T-helper 9 cell (primary cell): ENCODE results near the gene IL17REL.

Source experiments
- DNase-seq: peaks from one replicate; pipeline ENCODE4 v3.0.0-alpha.2; 2020

The IL17REL gene

DNA sequence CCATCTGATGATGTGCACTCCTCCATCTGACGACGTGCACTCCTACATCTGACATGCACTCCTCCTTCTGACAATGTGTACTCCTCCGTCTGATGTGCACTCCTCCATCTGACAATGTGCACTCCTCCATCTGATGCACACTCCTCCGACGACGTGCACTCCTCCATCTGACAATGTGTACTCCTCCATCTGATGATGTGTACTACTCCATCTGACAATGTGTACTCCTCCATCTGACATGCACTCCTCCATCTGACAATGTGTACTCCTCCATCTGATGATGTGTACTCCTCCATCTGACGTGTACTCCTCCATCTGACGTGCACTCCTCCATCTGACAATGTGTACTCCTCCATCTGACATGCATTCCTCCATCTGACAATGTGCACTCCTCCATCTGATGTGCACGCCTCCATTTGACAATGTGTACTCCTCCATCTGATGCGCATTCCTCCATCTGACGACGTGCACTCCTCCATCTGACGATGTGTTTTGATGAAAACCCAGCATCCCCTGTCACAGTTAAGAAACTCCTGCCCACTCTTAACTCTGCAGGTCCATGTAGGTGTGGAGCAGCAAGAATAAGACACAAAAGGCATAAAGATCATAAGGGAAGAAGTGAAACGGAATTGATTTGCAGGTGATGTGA, 9.7 kb upstream of the IL17REL start:
- no peak for DNase-seq

DNA sequence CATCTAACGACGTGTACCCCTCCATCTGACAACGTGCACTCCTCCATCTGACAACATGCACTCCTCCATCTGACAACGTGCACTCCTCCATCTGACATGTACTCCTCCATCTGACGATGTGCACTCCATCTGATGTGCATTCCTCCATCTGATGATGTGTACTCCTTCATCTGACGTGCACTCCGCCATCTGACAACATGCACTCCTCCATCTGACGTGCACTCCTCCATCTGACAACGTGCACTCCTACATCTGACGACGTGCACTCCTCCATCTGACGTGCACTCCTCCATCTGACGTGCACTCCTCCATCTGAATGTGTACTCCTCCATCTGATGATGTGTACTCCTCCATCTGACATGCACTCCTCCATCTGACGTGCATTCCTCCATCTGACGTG, 8.0 kb upstream of the IL17REL start:
- DNase-seq = no peak

DNA sequence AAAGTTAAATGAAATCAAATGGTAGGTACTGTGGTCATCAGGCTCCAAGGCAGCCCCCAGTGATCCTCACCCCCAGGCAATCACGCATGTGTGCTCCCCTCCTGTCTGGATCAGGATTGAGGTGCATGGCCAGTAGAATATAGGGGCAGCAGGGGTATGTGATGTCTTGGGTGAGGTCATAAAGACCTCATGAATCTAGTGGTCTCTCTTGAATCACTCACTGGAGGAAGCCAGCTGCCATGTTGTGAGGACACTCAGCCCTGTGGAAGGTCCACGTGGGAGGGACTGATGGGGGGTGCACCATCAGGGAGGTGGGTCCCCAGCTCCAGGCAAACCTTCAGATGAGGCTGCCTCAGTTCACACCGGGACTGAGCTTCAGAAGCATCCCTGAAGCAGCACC, 6.8 kb upstream of the IL17REL start:
- DNase-seq = no peak

DNA sequence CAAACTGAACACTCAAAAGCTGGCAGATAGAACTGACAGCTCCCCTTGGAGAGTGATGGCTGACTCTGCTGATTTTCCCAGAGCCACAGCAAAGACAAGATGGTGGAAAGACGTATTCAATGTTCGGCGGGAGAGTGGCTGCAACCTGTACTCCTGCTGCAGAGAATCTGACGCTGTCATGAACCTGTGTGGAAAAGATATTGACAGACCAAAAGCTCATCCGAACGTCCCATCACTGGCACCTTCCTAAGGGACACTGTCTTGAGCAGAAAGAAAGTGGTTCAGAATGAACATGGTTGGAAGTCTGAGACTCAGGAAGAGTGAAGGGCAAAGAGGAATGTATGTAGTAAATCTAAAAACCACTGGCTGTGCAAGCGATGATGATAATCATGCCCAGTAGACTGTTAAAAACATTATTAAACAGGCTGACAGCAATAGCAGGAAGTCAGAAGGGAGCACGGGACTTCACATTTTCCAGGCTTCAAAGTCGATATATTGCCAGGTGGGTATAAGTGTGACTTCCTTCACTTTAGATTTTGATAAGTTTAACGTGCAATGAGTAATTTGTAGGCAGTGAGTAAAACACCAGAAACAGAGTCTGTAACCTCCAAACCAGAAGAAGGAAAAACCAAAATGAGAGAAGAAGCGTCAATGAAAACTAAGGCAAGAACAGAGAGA, 6.2 kb upstream of the IL17REL start:
- no peak for DNase-seq

DNA sequence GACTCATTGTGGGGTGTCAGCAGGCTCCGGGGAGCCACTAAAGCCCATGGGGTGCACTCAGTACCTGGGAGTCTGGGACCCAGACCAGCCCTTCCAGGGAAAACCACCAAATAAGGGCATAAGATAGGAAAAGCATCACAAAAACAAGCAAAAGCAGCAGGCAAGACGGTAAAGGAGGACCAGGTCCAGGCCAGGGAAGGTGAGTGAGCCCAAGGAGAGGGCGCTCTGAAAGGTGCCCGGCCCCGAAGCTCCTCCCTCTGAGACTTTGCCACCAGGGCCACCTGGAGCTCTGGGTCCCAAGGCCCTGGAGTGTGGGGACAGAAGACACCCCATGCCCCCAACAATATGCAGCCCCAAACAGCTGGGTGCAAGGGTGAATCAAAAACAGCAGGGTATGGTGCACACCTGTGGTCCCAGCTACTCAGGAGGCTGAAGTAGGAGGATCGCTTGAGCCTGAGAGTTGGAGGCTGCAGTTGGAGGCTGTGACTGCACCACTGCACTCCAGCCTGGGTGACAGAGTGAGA, 5.2 kb upstream of the IL17REL start:
- DNase-seq = no peak

DNA sequence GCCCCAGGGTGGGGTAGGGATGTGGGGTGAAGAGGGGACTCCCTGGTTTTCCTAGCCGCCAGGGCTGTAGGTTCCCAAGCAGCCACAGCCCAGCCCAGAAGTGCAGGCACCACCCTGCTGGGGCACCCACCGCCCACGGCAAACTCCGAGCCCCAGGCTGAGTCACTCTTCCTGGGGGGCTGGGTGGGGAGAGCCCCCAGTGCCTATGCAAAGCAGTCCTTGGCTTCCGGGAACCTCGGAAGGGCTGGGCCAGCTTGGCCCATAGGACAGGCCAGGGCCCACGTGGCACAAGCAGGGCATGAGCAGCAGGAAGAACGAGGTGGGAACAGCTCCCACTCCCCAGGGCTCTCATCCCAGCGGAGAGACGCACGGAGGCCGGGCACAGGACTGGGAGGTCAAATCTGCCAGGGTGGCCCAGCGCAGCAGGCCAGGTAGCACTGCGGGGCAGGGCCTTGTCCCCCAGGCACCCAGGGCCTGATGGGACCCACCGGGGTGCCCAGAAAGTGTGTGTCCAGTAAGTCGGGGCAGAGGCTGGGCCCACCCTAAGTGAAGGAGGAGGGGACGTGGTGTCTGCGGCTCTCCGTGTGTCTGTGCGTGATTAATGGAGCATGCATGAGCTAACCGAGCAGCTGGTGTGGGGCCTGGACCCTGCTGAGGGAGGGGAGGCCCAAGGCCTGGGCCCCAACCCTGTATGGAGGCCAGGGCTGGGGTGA, 4.6 kb upstream of the IL17REL start:
- DNase-seq = peak; percentile 44

DNA sequence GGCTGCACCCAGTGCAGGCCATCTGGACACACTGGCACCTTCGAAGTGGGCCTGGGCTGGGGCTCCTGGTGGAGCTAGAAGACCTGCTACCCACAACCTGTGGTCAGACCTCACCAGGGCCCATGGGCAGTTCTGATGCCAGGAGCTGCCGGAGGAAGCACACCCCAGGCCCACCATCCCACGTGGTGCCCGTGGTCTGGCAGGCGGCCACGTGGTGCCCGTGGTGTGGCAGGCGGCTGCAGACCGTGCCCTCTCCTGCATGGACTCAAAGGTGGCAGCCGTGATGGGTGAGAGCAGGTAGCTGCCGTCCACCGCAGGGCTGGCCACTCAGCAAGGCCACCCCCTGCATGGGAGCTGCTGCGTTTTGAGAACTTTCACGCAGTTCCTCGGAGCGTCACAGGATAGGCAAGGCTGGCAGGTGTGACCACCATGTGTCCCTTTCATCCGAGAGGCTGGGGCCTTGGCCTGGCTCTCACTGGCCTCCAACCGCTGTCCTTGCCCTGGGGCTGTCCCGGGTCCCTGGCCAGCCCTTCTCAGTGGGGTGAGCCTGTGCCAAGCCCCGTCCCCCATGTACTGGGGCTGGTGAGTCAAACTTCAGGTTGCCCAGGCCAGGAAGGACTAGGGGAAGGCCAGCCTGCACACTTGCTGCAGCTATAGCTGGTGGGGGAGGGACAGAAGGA, 3.9 kb upstream of the IL17REL start:
- DNase-seq = no peak

DNA sequence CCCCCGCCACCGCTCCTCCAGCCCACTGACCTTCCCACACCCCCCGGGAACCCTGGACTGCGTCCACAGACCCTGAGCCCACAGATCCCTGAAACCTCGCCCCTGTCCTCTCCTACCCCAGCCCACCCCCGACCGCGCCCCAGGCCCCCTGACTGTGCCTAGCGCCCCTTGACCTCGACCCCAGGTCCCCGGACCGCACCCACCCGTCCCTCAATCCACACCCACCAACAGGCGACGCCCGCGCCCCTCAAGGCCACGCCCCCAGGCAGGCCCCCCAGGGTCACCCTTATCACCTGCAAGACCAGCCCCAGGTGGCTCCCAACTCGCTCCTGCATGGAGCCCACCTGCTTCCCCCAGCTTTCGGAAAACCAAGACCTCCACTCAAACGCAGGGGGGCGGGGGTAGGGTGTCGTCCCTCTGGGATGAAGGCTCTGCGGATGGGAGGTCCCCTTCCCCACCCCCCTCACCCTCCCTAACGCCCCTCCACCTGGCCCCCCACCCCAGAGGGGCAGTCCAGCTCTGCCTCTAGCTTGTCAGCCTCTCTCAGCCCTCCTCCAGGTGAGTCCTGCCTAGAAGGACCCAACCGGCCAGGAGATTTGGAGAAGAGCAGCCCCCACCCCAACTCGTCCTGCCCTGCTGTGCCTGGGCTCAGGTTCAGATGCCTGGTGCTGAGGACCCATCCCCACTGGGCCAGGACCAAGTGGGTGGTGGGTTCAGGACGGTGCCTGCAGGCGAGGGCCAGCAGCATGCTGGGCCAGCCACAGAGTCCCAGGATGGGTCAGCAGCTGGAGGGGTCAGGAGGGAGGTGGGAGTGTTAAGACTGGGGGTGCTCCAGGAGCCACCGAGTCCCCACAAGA, 3.1 kb upstream of the IL17REL start:
- no peak for DNase-seq

DNA sequence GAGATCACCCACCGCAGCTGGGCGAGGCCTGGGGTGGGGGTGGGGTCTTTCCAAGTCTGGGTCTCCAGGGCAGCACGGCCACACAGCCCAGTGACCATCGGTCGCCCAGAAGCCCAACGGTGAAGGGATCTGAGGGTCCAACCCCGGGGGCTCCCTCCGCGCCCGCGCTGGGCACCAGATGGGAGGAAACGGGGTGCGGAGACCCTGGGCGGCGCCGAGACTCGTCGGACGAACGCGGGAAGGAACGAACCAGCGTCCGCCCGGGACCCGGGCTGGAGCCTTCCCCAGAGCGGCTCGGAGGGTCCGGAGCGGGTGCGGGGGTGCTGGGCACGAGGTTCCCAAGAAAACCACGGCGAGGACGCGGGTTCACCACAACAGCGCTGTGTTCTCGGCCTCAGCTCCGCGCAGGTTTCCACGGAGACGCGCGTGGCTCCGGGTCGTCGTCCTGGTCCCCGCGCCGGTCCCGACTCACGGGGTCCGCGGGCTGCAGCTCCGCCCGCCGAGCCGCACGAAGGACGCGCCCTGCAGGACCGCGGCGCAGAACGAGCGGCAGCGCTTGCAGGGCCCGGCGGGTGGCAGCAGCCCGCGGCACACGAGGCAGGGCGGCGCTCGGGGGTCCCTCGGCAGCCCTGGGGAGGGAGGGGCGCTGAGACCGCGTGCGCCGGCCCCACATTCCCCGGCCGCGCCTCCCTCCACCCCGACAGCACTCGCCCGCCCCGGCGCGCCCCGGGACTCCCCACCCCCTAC, 2.3 kb upstream of the IL17REL start:
- no peak for DNase-seq

DNA sequence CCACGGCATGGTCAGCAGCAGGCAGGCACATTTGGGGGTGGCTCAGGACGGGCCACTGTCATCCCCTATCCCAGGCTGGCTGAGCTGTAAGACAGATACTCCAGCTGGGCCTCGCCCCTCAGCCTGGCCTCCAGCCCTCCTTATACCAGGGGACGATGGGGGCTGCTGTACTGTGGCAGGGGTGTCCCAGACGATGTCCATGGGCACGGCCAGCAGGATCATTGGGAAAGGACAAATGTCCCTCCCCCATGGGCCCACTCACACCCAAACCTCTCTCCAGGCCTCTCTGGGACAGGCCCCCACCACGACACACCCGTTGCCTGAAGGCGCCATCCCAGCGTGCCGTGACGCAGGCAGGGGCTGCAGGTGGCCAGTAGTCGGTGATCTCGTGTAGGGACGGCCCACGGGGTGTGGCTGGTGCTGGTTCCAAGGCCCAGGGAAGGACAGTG, 1.5 kb upstream of the IL17REL start:
- no peak for DNase-seq

DNA sequence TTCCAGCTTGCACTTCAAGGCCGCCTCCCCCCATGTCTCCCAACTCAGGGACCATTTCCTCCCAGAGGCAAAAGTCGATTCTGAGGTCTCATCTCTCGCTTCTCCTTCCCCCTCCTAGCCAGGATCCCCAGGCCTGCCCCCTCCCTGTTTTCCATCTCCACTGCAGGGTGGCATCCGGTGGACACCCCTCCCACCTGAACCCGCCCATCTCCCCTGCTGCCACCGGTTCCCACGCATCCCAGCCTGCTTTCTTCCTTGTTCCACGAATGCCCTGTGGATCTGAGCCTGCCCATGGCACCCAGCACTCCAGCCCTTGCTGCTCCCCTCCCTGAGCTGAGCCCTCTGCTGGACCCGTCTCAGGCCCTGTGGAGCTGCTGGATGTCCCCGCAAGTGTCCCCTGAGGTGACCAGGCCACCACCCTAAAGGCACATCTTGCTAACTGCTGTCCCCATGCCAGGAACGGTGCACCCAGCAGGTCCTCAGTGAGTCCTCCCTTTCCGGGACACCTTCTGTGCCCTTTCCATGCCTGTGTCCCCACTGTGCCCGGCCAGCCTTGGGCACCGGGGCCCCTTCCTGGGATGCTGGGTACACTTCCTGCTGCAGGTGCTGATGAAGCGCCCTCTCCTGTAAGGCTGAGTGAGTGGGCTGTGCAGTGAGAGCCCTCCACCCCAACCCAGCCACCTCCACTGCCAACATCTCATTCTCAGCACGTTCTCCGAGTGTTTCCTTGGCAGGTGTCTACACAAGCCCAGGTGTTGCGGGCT, 936 bp downstream of the IL17REL start:
- no peak for DNase-seq

DNA sequence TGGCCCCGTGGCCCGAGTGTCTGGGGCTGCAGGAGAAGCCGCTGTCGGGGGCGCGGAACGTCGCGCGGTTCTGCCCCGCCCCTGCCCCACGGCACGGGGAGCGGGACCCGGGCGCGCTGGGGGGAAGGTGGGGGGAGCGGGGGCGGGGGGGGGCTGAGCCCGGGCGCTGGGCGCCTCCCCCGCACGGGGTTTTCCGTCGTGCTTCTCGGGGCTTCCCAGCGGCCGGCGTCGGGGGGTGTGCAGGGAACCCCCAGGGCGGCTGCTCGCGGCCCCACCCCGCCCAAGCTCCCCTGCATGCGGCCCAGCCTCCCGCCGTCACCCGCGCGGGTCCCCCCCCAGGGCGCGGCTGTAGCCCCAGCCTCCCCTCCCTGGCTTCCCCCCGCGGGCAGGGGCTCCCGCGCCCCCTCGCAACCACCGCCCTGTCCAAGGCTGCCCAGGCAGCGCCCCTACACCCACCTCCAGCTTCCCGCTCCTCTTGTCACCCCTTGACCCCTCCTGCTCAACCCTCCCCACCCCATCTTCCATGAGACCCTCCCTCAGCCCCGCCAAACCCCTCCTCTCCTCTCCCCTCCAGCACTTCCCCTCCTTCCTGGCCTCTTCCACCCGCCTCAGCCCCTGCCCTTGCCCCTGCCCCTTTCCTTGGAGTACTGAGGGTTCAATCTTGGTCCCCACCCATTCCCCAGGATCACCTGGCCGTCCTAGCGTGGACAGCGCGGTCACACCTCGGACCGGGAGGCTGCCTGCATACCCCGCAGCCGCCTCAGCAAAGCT, 1.7 kb downstream of the IL17REL start:
- DNase-seq = peak; percentile 63

DNA sequence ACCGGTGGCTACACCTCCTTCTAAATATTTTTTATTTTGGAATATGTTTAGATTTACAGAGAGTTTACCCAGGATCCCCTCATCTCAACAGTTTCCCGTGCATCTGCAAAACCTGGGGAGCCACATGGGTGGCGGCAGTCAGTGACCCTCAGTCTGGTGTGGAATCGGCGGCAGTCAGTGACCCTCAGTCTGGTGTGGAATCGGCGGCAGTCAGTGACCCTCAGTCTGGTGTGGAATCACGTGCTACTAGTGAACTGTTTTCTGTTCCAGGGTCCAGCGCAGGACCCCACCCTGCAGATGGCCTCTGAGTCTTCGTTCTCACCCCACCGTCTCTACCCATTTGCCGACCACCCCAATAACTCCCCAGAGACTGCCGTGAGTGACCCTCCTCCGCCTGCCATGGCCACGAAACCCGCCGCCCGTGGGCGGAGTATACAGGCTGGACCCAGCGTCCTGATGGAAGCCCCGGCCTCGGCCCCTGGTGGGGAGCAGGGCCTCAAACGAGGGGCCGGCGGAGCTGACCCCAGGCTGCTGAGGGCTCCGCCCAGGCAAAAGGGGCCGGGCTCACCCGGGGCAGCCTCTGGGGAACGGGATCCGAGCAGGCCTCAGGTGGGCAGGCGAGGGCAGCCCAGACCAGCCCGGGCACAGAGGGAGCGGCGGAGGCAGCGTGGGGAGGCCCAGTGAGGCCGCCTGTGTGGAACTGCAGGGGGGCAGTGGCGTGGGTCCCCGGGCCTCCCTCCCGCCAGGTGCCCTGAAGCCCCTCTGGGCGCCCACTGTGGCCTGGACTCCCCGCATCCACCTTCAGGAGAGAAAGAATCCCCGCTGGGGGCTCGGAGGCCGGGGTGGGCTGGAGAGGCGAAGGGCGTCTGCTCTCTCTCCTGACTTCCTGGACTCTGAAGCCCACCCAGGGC, 2.5 kb downstream of the IL17REL start:
- no peak for DNase-seq

DNA sequence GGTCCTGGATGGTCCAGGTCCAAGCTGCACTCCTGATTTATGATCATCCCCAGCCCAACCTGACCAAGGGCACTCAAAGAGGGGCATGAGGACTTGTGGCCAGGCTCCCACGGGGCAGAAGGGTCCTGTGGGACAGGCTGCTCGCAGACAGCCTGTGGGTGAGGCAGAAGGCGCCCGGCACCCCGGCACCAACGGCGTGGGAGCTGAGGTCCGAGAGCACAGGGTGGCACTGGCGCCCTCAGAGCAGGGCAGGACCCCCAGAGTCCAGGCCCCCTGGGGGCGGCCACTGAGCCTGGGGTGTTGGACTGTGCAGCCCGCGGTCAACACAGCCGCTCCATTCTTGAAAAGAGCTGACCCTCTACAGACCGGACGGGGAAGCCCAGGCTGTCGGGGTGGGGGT, 3.3 kb downstream of the IL17REL start:
- DNase-seq = no peak

DNA sequence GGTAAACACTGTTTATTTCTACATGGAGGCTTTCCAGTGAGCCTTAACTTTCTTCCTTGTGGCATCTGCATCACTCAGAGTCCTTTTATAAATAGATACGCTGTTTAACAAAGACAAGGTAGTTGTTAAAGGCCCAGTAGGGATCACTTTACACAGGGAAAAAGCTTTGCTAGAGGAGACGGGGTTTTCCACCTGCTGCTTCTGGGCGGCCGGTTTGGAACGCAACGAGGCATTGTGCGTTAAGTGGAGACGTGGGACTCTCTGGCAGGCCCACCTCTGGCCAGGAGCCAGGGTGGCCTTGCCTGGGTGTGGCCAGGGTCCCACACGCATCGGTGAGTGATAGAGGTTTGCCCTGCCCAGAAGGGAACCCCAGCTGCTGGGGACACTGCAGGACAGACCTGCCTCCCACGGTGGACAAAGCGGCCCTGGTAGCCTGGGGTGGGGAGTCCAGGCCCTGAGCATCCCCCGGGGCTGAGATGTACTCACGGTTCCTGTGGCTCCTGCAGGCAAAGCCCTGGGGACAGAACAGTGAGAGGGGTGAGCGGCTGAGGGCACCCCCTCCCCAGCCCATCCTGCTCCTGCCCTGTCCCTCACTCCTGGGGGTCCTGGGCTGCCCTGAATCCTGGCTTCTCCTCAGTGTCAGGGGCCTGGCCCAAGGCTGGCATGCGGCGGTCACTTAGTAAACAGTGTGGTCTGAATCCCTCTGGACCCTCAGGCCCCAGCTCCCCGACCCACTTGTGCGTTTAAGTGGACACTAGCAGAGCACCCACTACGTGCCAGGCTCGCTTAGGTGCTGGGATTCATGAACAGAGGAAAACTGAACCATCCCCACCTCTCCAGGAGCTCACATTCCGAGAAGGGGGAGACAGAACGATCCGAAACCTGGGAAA, 4.2 kb downstream of the IL17REL start:
- no peak for DNase-seq

DNA sequence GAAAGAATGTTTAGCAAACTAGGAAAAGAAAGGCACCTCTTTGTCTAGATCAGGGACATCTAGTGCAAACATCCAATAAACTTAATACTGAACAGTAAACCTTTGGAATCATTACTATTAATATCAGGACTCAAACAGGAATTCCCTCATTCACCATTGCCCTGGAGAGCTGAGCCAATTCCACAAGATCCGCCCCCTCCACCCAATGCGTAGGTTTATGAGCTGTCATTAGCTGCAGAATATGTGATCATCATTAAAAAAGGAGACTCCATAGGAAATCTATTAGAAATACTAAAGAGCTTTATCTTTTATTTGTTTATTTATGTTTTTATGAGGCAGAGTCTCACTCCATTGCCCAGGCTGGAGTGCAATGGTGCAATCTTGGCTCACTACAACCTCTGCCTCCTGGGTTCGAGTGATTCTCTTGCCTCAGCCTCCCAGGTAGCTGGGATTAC, 5.5 kb downstream of the IL17REL start:
- DNase-seq = no peak

DNA sequence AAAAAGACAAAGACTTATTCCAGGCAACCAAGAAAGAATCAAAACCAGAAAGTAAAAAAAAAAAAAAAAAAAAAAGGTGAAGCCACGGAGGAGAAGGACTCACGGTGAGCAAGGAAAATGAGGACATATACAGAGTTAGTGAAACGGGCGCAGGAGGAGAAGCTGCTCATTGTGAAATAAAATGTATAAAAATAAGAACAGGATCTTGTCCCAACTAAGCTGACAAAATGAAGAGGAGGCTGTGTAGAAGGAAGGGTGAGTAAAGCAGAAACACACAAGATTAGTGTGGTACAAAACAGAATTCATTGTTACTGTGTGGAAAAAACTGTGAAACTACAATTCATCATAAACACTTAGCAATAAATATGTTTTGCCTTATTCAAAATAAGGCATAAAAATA, 7.6 kb downstream of the IL17REL start:
- no peak for DNase-seq

DNA sequence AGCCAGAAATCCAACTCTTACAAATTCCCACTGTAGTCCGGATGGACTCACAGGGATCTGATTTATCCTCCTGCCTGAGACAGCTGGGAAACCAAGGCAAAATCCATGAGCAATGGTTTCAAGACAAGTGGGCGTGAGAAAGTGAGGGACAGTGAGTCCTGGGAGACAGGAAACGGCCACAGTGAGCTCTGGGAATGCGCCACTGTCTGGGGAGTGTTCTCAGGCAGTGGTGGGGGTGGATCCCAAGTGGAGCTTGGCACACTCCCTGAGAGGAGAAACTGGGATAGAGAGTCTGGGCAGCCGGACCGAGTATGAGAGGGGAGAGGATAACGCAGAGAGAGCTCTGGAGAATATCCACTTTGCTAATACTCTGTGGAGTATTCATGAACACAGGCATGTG, 9.8 kb downstream of the IL17REL start:
- DNase-seq = no peak
